ENCODE data around the gene EOLA2. TPM values are rescaled to one million over a fixed set of nuclear protein-coding genes. Genes with fewer than 3 reads are reported as not detected.
"Not testable (repeated sequence)": the region's sequence is repeated elsewhere in the genome, so short reads cannot be mapped to it uniquely, and the experiment has no call there.

Gene EOLA2
- total RNA-seq, 1 donor from 2014 or later, result 34.4 TPM

- not testable (repeated sequence) for H3K9me3 Mint-ChIP-seq (ENCODE audit: low read depth); H3K27me3 Mint-ChIP-seq; H3K4me1 Mint-ChIP-seq (ENCODE audit: low read depth); DNase-seq (ENCODE audit: low spot score, unreplicated experiment); H3K27ac Mint-ChIP-seq; H3K36me3 Mint-ChIP-seq (ENCODE audit: insufficient read depth); H3K4me3 Mint-ChIP-seq (ENCODE audit: low read depth)
Observed at GRCh38 chrX:149927964-149928258, 10.4 kb downstream of the EOLA2 start.

- H3K4me1 Mint-ChIP-seq (ENCODE audit: low read depth); H3K4me3 Mint-ChIP-seq (ENCODE audit: low read depth); H3K9me3 Mint-ChIP-seq (ENCODE audit: low read depth); DNase-seq (ENCODE audit: low spot score, unreplicated experiment); H3K36me3 Mint-ChIP-seq (ENCODE audit: insufficient read depth); H3K27ac Mint-ChIP-seq; H3K27me3 Mint-ChIP-seq: not testable (repeated sequence)
Observed at GRCh38 chrX:149927245-149927963, 10.9 kb downstream of the EOLA2 start.

GRCh38 chrX:149924434-149924833, 13.9 kb downstream of the EOLA2 start:
- not testable (repeated sequence) for H3K27me3 Mint-ChIP-seq; DNase-seq (ENCODE audit: low spot score, unreplicated experiment); H3K36me3 Mint-ChIP-seq (ENCODE audit: insufficient read depth); H3K4me1 Mint-ChIP-seq (ENCODE audit: low read depth); H3K4me3 Mint-ChIP-seq (ENCODE audit: low read depth); H3K9me3 Mint-ChIP-seq (ENCODE audit: low read depth); H3K27ac Mint-ChIP-seq

- not testable (repeated sequence) for H3K27ac Mint-ChIP-seq; H3K27me3 Mint-ChIP-seq; H3K4me1 Mint-ChIP-seq (ENCODE audit: low read depth); H3K9me3 Mint-ChIP-seq (ENCODE audit: low read depth); H3K4me3 Mint-ChIP-seq (ENCODE audit: low read depth); DNase-seq (ENCODE audit: low spot score, unreplicated experiment); H3K36me3 Mint-ChIP-seq (ENCODE audit: insufficient read depth)
Observed at GRCh38 chrX:149923836-149924235, 14.5 kb downstream of the EOLA2 start.

GRCh38 chrX:149916745-149917392, 21.4 kb downstream of the EOLA2 start:
- TF ChIP-seq CTCF (IDR thresholded peaks at IDR 0.05; ENCODE audit: unreplicated experiment), result no peak
- H3K4me1 Mint-ChIP-seq (ENCODE audit: low read depth), result no peaks in the 10 kb centered on the region
- H3K4me3 Mint-ChIP-seq (ENCODE audit: low read depth), result no peak overlapping the region
- no peak overlapping the region for H3K27ac Mint-ChIP-seq
- no peaks in the 10 kb centered on the region for H3K27me3 Mint-ChIP-seq
- peaks cover 1% of the 10 kb centered on the region for H3K36me3 Mint-ChIP-seq (ENCODE audit: insufficient read depth)
- peaks cover 25% of the 10 kb centered on the region for H3K9me3 Mint-ChIP-seq (ENCODE audit: low read depth)
- DNase-seq (ENCODE audit: low spot score, unreplicated experiment), result no peak

- no peak overlapping the region for H3K4me3 Mint-ChIP-seq (ENCODE audit: low read depth)
- H3K27me3 Mint-ChIP-seq, result no peaks in the 10 kb centered on the region
- peaks cover 1% of the 10 kb centered on the region for H3K36me3 Mint-ChIP-seq (ENCODE audit: insufficient read depth)
- DNase-seq (ENCODE audit: low spot score, unreplicated experiment), result no peak
- no peak for TF ChIP-seq CTCF (IDR thresholded peaks at IDR 0.05; ENCODE audit: unreplicated experiment)
- H3K4me1 Mint-ChIP-seq (ENCODE audit: low read depth), result no peaks in the 10 kb centered on the region
- H3K27ac Mint-ChIP-seq, result no peak overlapping the region
- H3K9me3 Mint-ChIP-seq (ENCODE audit: low read depth), result peaks cover 36% of the 10 kb centered on the region
Observed at GRCh38 chrX:149910178-149910695, 28.1 kb downstream of the EOLA2 start.

GRCh38 chrX:149909324-149910177, 28.7 kb downstream of the EOLA2 start:
- Mint-ChIP-seq H3K4me1 (ENCODE audit: low read depth) (no peaks in the 10 kb centered on the region), H3K27ac (no peak overlapping the region), H3K27me3 (no peaks in the 10 kb centered on the region), H3K4me3 (ENCODE audit: low read depth) (no peak overlapping the region), H3K36me3 (ENCODE audit: insufficient read depth) (peaks cover 1% of the 10 kb centered on the region), H3K9me3 (ENCODE audit: low read depth) (peaks cover 33% of the 10 kb centered on the region)
- DNase-seq (ENCODE audit: low spot score, unreplicated experiment), result no peak
- TF ChIP-seq CTCF (IDR thresholded peaks at IDR 0.05; ENCODE audit: unreplicated experiment), result no peak
